ENCODE data around the gene CTNNA3. TPM values are rescaled to one million over a fixed set of nuclear protein-coding genes. Genes with fewer than 3 reads are reported as not detected.

Gene CTNNA3
- total RNA-seq, 1 donor from 2014 or later: not detected

GRCh38 chr10:66942407-66942806, 753.6 kb downstream of the CTNNA3 start:
- TF ChIP-seq CTCF (IDR thresholded peaks at IDR 0.05): no peak
- no peak overlapping the region for H3K4me3 Mint-ChIP-seq
- no peak overlapping the region for H3K27ac Mint-ChIP-seq

GRCh38 chr10:66941491-66941890, 754.5 kb downstream of the CTNNA3 start:
- ATAC-seq (ENCODE audit: low read depth) (no peak), DNase-seq (no peak)
- no peaks in the 10 kb centered on the region for H3K27me3 Mint-ChIP-seq
- intact Hi-C loops (cut with micrococcal nuclease): no loop called here
- no peaks in the 10 kb centered on the region for H3K9me3 Mint-ChIP-seq
- CTCF ChIA-PET: no interaction called here
- no peak for TF ChIP-seq CTCF (IDR thresholded peaks at IDR 0.05)
- no peak overlapping the region for H3K4me3 Mint-ChIP-seq
- POLR2A ChIA-PET: no interaction called here
- H3K27ac Mint-ChIP-seq: no peak overlapping the region
- no peaks in the 10 kb centered on the region for H3K4me1 Mint-ChIP-seq
- no peaks in the 10 kb centered on the region for H3K36me3 Mint-ChIP-seq (ENCODE audit: low read depth)

More at GRCh38 chr10:66942407-66942806, 753.6 kb downstream of the CTNNA3 start:
- Mint-ChIP-seq H3K27me3 (no peaks in the 10 kb centered on the region), H3K36me3 (ENCODE audit: low read depth) (no peaks in the 10 kb centered on the region), H3K4me1 (no peaks in the 10 kb centered on the region), H3K9me3 (no peaks in the 10 kb centered on the region)
- ChIA-PET CTCF (no interaction called here), POLR2A (no interaction called here)
- no peak for DNase-seq
- ATAC-seq (ENCODE audit: low read depth): no peak
- intact Hi-C loops (cut with micrococcal nuclease): no loop called here

GRCh38 chr10:66940965-66941364, 755.0 kb downstream of the CTNNA3 start:
- intact Hi-C loops (cut with micrococcal nuclease): no loop called here
- Mint-ChIP-seq H3K9me3 (no peaks in the 10 kb centered on the region), H3K4me3 (no peak overlapping the region), H3K4me1 (no peaks in the 10 kb centered on the region), H3K36me3 (ENCODE audit: low read depth) (no peaks in the 10 kb centered on the region), H3K27me3 (no peaks in the 10 kb centered on the region), H3K27ac (no peak overlapping the region)
- DNase-seq (no peak), ATAC-seq (ENCODE audit: low read depth) (no peak)
- POLR2A ChIA-PET: no interaction called here
- CTCF ChIA-PET: interaction anchor here (0.7 to 1.3 kb wide), 2 partner anchors 9 to 10 kb away, joined by 3 to 5 read pairs; no protein-coding TSS in a partner anchor
- no peak for TF ChIP-seq CTCF (IDR thresholded peaks at IDR 0.05)

- DNase-seq (no peak), ATAC-seq (ENCODE audit: low read depth) (no peak)
- Mint-ChIP-seq H3K27me3 (no peaks in the 10 kb centered on the region), H3K27ac (no peak overlapping the region), H3K4me3 (no peak overlapping the region), H3K36me3 (ENCODE audit: low read depth) (no peaks in the 10 kb centered on the region), H3K9me3 (no peaks in the 10 kb centered on the region), H3K4me1 (no peaks in the 10 kb centered on the region)
- no peak for TF ChIP-seq CTCF (IDR thresholded peaks at IDR 0.05)
- CTCF ChIA-PET: no interaction called here
- intact Hi-C loops (cut with micrococcal nuclease): loop anchor here (5.0 kb wide), 1 partner anchor 848 kb away; no protein-coding TSS in a partner anchor
- POLR2A ChIA-PET: no interaction called here
Measured at GRCh38 chr10:66934711-66935110, 761.3 kb downstream of the CTNNA3 start.

GRCh38 chr10:66931949-66932343, 764.0 kb downstream of the CTNNA3 start:
- DNase-seq: no peak
- intact Hi-C loops (cut with micrococcal nuclease): loop anchor here (2.0 to 5.0 kb wide), 2 partner anchors 751 to 850 kb away; no protein-coding TSS in a partner anchor
- CTCF ChIA-PET: interaction anchor here (1.2 to 1.9 kb wide), 2 partner anchors 8 to 14 kb away, joined by 5 to 6 read pairs; no protein-coding TSS in a partner anchor
- Mint-ChIP-seq H3K27me3 (peaks cover 21% of the 10 kb centered on the region), H3K27ac (no peak overlapping the region), H3K36me3 (ENCODE audit: low read depth) (no peaks in the 10 kb centered on the region), H3K4me1 (no peaks in the 10 kb centered on the region), H3K4me3 (no peak overlapping the region), H3K9me3 (no peaks in the 10 kb centered on the region)
- POLR2A ChIA-PET: no interaction called here
- no peak for ATAC-seq (ENCODE audit: low read depth)
- TF ChIP-seq CTCF (IDR thresholded peaks at IDR 0.05): no peak

All from activated B cell treated with CpG ODN at 0.5 μM for 24 hours (primary cell).